Effector CD4-positive, alpha-beta T cell (primary cell): ENCODE data around the gene CNPPD1.

Experiments used
- DNase-seq: peaks from one replicate; pipeline ENCODE4 v3.0.0-alpha.2; 2020

The CNPPD1 gene

DNA sequence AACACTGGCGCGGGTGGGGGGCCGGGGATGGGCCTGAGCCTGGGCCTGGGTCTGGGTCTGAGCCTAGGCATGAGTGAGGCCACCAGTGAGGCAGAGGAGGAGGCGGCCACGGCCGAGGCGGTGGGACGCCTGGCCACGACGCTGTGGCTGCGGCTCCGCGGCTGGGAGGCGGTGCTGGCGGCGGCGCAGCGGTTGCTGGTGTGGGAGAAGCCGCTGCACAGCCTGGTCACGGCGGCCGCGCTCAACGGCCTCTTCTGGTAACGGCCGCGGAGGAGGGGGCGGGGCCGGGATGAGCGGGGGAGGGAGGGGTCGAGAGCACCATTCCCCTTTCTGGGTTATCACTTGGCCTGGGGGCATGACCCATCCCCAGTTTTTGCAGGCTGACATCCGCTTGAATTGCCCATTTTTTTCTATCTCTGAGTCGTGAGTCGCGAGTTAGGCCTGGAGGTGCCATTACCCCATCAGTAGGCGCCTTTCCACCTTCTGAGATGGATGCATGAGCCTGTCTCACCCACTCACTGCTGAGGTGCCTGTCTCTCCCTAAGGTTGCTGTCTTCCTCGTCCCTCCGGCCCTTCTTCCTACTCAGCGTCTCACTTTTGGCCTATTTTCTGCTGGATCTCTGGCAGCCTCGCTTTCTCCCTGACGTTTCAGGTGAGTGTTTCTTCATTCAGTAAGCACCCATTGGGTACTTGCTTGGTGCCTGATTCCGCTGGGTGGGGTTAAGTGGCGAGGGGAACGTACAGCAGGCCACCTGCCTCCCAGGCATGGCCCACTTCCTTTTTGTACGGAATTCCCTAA, 1.9 kb upstream of the CNPPD1 start:
- DNase-seq = peak; percentile 28

DNA sequence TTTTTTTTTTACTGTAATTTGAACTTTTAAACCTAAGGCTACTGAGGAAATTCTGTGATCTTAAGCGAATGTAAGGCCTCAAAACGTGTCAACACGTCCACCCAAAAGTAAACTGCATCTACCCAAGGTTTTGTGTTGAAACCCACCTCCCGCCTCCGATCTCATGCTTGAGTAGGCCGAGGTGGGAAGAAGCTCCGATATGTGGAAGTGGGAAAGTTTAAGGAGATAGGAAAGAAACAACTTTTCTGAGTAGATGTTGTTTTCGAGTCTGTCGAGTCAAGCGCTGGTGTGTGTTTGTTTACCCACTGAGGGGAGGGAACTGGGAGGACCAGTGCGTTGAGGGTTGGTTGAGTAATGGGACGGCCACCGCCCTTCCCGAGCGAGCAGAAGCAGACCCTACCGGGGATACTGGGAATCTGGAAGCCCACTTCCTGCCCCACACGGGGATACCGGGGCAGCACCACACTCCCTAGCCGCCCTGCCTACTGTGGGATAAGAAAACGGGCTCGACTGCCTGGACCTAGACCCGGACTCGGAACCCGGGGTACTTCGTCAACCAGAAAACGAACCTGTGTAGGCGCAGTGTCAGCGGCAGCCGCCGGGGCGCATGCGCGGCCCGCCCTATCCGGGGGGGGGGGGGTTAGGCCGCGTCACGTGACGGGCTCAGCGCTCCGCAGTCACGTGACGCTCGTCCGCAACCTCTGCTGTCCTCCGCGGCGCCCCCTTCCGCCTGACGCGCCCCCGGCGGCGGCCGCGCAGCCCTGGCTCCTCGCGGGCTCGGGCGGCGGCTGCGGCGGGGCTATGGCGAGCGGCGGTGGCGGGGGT, 1.0 kb upstream of the CNPPD1 start, which contains the start of gene RETREG2:
Gene RETREG2 (plus strand): TSS at position 724 of the 825 bp plus-strand sequence. CDS start 78 bp downstream, at position 802.
- peak; percentile 75 for DNase-seq

DNA sequence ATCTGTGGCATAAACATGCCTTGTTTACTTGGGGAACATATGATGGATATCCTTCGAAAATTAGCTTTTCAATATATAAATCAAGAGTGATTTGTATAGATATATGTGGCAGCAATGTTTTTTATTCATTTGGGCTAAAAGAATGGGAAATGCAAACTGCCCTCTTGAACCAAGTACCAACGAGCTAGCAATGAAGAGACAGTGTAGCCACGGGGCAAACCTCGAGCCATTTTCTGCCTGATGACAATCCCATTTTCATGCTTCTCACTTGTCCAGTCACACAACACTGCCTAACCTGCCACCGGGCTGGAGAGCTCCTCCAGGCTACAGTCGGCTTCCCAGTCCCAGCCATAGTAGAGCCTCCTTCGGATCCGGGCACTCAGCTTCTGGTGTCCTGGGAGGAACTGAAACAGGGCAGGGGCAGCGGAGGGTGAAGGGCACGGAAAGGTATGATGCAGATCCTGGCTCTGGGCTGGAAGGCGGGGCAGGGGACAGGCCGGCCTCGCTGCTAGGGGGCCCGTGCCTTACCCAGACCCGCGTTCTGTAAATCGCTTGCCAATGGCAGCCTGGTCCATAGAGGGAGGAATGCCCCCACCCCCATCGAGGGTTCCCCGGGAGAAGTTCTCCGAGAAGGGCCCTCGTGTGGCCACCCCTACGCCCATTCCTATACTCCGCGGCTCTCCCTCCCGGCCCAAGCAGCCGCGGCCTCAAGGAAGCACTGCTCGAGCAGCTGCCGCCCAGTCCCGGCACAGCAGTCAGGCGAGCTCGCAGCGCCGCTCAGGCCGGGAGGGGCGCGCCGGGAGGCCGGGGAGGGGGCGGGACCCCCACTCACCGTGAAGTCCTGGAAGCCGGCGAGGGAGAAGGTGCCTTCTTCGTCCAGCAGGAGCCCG, 552 bp downstream of the CNPPD1 start:
- DNase-seq = no peak

DNA sequence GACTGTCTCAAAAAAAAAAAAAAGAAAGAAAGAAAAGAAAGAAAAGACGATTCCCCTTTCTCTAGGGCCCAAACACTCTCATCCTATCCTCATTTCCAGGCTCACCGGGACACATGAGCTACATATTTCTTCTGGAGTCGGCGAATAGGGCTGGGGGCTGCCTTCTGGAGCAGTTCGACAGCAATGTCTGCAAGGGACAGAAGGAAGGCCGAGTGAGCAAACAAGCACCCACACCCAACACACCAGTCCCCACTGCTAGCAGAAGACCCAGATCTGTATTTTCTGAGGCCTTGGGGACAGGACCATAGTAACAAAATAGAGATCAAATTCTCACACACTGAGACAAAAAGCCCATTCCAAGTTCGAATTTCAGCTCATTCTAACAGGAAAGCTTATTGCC, 1.2 kb downstream of the CNPPD1 start:
- DNase-seq = no peak

DNA sequence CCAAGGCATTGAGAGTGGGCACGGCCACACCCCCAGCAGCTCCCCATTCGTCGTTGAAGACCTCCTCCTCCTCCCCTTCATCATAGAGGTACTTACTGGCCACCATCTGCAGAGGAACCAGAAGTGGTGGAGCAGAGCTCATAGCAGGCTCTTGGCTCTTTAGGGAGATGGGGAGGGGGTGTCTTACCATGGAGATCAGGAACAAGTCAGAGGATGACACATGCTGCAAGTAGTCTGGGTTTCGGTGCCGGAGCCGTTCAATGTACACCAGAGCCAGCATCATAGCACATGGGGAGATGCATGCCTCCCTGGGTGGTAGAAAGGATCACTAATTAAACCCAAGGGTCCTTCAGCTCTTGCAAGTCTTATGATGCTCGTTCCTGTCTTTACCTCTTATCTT, 1.9 kb downstream of the CNPPD1 start:
- DNase-seq = no peak

DNA sequence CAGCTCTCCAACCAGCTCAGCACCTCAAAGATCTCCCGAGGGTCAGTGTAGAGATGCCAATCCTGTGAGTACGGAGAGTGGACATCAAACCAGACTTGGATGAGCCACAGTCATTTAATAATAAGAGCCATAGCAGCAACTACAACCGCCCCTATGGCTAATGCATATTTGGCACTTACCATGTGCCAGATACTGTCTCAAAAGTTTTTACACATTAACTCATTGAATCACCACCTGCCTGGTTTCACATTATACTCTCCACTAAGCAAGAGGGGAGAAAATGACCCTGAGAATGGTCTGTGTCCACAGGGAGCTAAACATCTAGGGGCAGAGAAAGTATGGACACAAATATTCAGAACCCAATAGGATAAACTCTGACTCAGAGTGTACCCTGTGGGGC, 2.6 kb downstream of the CNPPD1 start:
- DNase-seq = no peak

DNA sequence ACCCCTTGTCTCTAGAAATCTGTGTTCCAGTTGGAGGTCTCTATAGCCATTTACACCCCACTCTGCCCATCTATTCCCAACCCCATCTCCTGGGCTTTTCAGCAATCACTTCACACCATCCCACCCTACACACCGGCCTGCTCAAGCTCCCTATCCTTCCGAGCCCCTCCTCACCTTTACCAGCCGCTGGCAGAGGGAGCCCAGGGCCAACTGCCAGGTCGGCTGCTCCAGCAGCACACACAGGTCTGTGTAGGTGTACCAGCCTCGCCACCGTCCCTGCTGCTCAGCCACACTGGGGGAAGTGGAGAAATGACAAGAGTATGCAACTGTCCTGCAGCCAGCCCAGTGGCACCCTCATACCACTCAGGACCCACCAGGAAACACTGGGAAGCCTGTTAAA, 3.5 kb downstream of the CNPPD1 start:
- DNase-seq = no peak

DNA sequence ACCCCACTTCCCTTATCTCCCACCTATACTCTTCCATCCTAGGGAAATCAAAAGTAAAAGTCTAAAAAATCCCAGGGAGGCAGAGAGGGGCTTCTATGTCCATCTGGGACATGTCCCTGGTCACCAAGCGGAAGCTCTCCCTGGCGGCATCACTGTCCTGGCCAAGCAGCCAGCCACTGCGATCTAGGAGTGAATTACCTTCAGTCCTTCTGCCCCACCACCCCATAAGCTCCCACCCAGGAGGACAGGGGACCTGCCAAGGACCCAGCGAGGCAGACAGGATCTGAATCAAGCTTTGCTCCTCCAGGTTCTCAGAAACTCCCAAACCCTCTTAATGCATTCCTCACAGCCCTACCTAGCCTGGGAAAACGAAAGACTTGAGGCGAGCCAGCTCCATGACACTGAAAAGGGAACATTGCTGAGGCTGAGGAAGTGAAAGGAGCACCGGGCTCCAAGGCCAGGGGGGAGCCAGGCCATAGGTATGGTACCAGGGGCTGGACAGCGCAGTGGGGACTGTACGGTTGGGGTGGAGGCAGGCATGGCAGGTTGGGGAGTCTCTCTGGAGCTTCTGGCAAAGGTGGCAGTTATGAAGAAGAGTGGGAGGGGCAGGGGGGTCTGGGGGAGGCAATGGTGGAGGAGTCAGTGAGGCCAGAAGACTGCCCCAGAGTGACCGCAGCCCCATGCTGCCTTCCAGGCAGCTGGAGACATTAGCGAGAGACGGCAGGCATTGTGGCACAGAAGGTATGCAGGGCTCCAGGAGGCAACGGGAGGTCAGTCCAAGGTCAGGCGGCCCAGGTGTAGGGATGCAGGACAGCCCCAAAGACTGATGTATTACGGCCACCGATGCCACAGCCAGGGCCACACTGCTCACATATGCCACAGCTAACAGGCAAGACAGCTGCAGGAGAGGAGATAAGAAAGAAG, 4.2 kb downstream of the CNPPD1 start:
- DNase-seq = no peak

DNA sequence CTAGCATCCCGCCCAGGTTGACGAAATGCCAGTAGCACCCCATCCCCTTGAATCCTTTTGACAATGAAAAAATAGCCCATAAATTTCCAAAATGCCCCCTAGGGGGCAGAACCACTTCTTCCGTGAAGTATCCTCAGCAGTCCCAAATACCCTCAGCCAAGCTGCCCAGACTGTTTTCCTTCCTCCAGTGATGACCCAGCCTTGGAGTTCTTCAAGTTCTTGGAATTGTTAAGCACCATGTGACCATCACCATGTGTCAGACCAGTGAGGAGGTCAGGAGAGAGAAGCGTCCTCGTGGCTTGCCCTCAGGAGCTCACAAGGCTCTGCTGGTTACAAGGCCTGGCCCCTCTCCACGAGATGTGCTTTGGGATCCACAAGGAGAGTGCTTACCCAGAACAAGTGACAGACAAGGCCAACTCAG, 5.5 kb downstream of the CNPPD1 start:
- no peak for DNase-seq

DNA sequence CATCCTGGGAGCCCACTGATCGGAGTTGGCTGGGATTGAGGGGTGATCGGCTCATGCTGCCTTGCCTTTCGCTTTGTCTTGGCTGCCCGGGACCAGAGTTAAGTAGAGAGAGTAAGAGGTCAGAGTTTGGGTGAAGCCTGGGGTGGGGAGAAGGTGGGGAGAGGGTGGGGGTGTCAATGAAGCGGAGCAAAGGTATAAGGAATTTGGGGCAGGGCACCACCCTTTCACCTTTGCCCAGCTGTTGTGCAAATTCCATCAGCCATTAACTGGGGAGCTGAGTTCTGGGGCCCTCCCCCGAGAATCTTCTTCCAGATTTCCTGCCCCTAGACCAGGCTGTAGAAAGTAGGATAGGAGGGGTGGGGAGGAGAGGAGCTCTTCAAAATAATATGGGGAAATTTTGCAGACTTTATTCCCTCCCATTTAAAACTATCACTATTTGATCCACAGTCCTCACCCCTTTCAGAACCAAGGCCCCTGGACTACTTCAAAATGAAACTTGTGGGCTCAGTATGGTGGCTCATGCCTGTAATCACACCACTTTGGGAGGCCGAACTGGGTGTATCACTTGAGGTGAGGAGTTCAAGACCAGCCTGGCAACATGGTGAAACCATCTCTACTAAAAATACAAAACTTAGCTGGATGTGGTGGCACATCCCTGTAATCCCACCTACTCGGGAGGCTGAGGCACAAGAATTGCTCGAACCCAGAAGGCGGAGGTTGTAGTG, 6.6 kb downstream of the CNPPD1 start, which contains the start of gene SLC23A3:
Gene SLC23A3 (minus strand): TSS at position 100 of the 725 bp plus-strand sequence. CDS start 45 bp downstream, at position 55.
- DNase-seq = no peak

DNA sequence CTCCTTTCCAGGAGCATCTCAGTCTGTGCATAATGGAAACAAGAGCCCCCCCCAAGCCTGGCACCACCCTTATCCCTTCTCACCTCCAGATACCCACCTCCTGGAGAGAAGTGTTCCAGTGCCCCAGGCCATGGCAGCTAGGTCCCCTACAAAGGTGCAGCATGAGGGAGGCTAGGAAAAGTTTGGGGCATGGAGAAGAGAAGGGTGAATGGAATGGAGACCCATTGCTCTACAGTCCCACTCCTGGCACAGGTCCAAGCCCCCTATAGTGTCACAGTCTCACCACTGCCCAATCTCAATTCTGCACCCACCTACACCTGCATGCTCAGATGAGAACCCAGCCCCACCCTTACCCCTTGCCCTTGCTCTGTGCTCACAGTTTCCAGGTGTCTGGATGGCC, 7.8 kb downstream of the CNPPD1 start:
- DNase-seq = no peak

DNA sequence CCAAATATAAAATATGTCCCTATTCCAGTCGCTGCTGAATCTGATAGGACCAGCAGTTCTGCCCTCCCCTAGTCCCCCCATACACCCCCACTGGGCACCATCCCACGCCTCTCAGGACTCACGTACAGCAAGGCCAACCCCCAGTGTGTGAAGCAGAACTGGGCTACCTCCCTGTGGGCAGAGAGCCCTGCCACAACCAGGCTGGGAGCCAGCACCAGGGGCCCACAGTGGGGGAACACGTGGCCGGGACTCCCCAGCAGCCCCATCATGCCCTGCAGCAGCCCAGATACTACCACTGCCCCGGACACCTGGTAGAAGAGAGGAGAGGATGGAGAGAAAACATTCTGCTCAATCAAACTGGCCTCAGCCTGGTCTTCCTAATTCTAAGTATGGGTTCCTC, 8.2 kb downstream of the CNPPD1 start:
- no peak for DNase-seq

DNA sequence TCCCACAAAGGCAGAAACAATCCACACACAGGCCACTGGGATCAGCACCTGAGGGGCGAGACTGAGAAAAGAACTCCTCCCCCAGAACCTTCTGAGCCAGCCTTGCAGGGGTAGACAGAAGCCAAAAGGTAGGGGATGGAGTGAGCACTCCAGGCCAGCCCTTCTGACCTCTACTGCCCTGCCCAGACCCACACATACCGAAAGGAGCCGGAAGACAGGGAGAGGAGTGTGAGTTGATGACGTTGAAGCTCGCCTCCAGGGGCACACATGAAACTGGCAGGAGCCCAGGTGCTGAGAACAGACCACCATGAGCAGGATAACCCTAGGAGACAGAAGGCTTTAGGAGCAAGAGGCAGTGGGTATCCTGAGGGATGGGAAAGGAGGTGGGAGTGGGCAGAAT, 8.7 kb downstream of the CNPPD1 start:
- no peak for DNase-seq

DNA sequence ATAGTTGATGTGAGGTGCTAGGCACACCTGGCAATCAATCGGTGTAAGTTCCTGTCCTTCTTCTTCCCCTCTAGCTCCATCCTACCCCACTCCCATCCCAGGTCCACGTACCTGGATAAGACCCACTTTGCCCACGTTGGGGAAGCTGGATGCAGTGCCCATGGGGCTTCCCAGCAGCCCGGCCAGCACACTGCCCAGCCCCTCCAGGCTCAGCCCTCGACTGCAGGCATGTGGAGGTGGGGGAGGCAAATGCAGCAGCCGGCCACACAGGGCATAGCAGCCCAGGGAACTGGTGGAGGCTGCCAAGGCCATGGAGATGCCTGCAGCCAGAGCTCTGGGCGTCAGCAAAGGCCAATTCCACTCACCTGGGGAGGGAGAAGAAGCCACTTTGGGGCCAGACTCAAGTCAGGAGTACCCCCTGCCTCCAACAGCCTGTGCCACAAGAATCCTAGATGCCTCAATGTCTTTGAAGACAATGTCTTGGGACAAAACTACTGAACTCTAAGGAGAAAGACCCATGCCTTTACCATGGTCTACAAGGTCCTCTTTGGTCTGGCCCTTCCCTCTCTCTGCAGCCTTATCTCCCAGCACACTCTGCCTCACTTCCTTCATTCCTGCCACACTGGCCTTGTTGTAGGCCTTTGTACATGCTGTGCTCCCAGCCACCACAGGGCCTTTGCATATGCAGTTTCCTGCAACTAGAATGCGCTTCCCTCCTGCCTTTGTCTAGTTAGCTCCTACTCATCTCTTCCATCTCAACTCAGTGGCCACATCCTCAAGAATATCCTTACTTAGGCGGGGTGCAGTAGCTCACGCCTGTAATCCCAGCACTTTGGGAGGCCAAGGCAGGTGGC, 11.4 kb downstream of the CNPPD1 start:
- DNase-seq = no peak

DNA sequence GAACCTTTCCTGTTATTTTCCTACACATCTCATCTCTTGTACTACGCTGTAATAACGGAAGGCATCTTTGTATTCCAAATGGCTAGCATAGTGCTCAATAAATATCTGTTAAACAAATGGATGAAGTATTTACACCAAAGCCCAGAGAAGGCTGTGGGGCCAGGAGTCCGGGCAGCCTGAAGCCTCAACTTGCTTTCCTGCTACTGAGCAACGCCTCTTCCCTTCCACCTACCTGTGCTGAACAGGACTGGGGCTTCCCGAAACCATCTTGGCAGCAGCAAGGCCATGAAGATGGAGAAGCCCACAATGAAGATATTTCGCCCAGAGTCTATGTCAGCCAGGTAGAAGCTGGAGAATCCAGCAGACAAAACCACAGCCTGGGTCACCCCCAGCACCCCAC, 13.6 kb downstream of the CNPPD1 start:
- no peak for DNase-seq

DNA sequence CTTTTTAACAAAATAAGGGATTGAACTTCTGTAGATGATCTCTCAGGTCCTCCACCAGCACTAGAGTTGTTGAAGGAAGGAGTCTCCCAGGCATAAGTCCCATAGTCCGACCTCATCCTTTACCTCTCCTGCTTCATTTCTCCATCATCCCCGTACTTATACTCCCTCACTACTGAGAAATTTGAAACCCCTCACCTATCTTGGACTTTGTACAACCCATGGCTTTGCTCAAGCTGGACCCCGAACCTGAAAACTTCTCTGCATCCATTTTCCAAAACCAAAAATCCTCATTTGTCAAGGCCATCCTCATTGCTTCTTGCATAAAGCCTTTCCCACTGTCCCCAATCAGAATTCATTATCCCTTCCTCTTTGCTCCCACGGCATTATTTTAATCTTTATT, 15.6 kb downstream of the CNPPD1 start:
- no peak for DNase-seq

DNA sequence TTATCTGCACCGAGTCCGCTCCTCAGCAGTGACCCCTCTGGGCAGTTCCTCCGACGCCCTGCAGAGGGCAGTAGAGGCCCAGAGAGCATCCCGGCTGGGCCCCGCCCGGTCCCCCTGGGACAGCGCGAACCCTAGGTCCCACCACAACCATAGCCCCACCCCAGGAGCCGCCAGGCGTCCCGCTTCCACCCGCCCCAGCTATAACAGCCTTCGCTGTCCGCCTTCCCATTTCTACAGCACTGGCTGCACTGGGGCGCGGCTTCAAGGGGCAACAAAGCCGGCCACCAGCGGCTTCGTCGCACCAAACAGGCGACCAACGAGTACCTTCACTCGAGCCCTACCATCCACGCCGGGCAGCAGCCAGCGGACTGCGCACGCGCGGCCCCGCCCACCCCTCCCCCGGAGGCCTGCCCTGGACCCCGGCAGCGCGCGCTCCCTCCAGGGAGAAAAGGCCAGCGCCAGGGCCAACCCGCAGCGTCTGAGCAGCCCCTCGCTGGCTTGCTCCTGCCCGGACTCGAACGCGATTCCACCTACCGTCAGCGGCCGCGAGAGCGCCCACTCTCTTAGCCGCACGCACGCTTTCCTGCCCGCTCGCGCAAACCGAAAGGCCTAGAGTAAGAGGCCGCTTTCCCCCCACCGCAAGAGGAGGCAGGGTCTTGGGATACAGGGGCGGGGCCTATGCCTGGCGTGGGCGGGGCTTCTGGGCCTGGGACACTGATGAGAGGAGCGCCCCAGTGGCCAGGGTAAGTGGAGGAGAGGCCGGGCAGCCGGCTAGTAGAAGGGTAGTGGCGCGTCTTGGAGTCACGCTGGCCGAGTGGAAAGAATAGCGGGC, 16.3 kb downstream of the CNPPD1 start, which contains the start of gene NHEJ1:
Gene NHEJ1 (minus strand): TSS at position 630 of the 832 bp plus-strand sequence. CDS start 2,453 bp downstream, outside the sequence.
- peak; percentile 86 for DNase-seq

DNA sequence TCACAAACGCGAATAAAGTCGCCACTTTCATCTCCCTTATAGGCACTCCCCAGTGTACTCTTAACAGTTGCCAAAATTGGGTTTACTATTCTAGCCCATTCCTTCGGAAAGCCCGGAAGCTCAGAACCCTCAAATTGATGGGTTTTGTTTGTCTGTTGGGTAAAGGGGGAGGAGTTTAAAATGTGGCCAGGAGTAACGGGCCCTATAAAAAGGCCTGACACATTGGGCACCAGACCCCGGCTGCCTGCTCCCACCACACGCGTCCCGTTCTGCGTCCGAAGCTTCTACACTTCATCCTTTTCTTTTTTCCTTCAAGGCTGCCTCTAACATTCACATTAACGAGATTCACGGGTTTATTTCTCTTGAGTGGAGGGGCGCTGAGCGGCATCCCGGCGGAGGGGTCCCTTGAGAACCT, 16.9 kb downstream of the CNPPD1 start:
- DNase-seq = no peak

DNA sequence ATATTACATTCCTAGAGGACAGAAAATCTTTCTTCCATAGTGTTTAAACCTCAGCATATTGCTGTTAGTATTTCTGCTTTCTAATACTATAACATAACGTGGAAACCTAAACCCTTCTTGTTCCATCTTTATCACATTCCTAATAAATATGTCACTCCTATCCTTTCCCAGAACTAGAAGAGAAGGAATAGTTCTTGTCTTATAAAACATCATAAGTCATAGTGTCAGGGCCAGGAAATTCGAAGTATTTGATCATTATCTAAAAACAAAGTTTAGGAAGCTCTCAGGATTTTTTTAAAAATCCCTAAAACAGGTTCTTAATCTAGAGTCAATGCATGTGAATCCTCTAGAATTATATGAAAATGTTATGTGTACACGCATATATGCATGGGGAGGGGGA, 18.1 kb downstream of the CNPPD1 start:
- DNase-seq = no peak
